DMS153 treated with DMSO at 0.1 percent for 48 hours (cell line): ENCODE results near the gene GLDC.
"Not testable (repeated sequence)": the region's sequence is repeated elsewhere in the genome, so short reads cannot be mapped to it uniquely, and the experiment has no call there.

Experiments used
- DNase-seq: peaks from one replicate; lab custom pipeline; 2025; ENCODE audit not compliant: unreplicated experiment; lab: John Stamatoyannopoulos, UW

The GLDC gene

GRCh38 chr9:6622784-6623183 lies 22.7 kb downstream of the GLDC start:
- DNase-seq = not testable (repeated sequence)

- no peak for DNase-seq
Observed at GRCh38 chr9:6620796-6621195, 24.7 kb downstream of the GLDC start.

- DNase-seq = no peak
Observed at GRCh38 chr9:6620353-6620752, 25.2 kb downstream of the GLDC start.

- no peak for DNase-seq
Observed at GRCh38 chr9:6619909-6620308, 25.6 kb downstream of the GLDC start.

- no peak for DNase-seq
Observed at GRCh38 chr9:6616951-6617602, 28.5 kb downstream of the GLDC start.

GRCh38 chr9:6614489-6614888 lies 31.0 kb downstream of the GLDC start:
- DNase-seq = no peak

GRCh38 chr9:6611865-6612264 lies 33.7 kb downstream of the GLDC start:
- no peak for DNase-seq

- DNase-seq = no peak
Observed at GRCh38 chr9:6610073-6610472, 35.5 kb downstream of the GLDC start.

- no peak for DNase-seq
Observed at GRCh38 chr9:6609497-6610016, 36.0 kb downstream of the GLDC start.

GRCh38 chr9:6605202-6605601 lies 40.3 kb downstream of the GLDC start:
- DNase-seq = no peak

- DNase-seq = no peak
Observed at GRCh38 chr9:6600426-6600825, 45.1 kb downstream of the GLDC start.

- no peak for DNase-seq
Observed at GRCh38 chr9:6600006-6600405, 45.5 kb downstream of the GLDC start.

- no peak for DNase-seq
Observed at GRCh38 chr9:6598249-6598725, 47.2 kb downstream of the GLDC start.

GRCh38 chr9:6592791-6593190 lies 52.7 kb downstream of the GLDC start:
- DNase-seq = no peak

GRCh38 chr9:6592231-6592630 lies 53.3 kb downstream of the GLDC start:
- DNase-seq = no peak

GRCh38 chr9:6590772-6591384 lies 54.7 kb downstream of the GLDC start:
- no peak for DNase-seq

- no peak for DNase-seq
Observed at GRCh38 chr9:6590334-6590733, 55.2 kb downstream of the GLDC start.

GRCh38 chr9:6584881-6585597 lies 60.5 kb downstream of the GLDC start:
- DNase-seq = peak; percentile 23

GRCh38 chr9:6581253-6581652 lies 64.3 kb downstream of the GLDC start:
- no peak for DNase-seq

GRCh38 chr9:6579613-6580012 lies 65.9 kb downstream of the GLDC start:
- no peak for DNase-seq

GRCh38 chr9:6576987-6577386 lies 68.5 kb downstream of the GLDC start:
- DNase-seq = no peak
